ENCODE data around the gene FLYWCH1. TPM values are rescaled to one million over a fixed set of nuclear protein-coding genes. Genes with fewer than 3 reads are reported as not detected.

Gene FLYWCH1
- total and polyA plus RNA-seq, 2 donors (not counting 1 experiment from before 2014, with no cell fraction given): 12.0 to 58.5 TPM

- Histone ChIP-seq H3K4me3 (replicated peaks in 1 of 4; ENCODE audit: control extremely low read depth in 1 of 4, insufficient read depth in 1 of 4, low read depth in 3 of 4, low read length in 4 of 4) (no peak overlapping the region), H3K36me3 (ENCODE audit: control insufficient read depth, insufficient read depth, low read length) (peaks cover 8% of the 10 kb centered on the region)
These were observed 34.9 kb downstream of the FLYWCH1 start for GRCh38 chr16:2946649-2947048.

DNA sequence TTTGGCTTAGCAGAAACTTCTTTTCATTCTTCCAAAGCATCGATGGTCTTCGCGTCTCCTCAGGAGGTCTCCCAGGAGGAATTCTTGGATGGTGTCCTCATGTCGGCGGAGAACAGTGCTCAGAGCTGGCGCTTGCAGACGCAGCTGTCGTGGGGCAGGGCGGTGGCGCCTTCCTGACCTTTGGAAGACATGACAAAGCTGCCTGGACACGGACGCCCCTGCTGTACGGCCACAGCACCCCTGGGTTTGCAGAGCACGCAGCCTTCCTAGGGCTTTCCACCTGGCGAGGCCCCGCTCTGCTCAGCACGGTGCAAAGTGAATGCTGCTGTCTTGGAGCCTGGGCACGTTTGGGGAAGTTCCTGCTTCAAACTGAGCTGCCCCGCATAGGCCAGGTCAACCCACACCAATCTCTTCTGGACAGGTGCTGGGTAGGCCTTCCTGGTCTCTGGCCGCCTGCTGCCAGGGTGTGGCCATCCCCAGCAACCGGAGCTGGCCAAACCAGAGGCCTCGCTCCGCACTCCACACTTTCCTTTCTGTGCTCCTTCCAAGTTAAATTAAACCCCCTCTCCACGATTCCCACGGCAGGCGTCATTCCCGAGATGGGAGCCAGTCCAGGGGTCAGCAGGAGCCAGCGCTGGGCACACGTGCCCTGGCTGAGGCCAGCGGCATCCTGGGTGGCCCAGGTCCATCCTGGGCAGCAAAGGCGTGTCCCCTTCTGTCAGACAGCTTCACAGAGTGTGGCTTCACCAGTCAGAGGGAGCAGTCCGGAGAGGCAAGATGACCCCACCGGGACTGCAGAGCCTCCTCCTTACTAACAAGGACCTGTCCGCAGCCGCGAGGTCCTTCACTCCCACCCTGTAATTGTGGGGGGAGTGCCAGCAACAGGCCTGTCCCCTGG, 37.3 kb downstream of the FLYWCH1 start:
- H3K4me3 ChIP-seq (replicated peaks in 1 of 4; ENCODE audit: control extremely low read depth in 1 of 4, insufficient read depth in 1 of 4, low read depth in 3 of 4, low read length in 4 of 4): no peak overlapping the region
- no peaks in the 10 kb centered on the region for H4K20me1 ChIP-seq (ENCODE audit: control insufficient read depth, extremely low read depth, insufficient read depth, low read length)
- no peak overlapping the region for H2AFZ ChIP-seq (ENCODE audit: low read length)
- TF ChIP-seq CTCF (conservative IDR thresholded peaks at IDR 0.05 in 1 of 2, IDR thresholded peaks at IDR 0.05 in 1 of 2; ENCODE audit: low read depth in 1 of 2, low read length in 2 of 2) (no peak), EZH2 (IDR thresholded peaks at IDR 0.05; ENCODE audit: low read length, missing control alignments) (no peak)
- H3K4me2 ChIP-seq (ENCODE audit: extremely low read depth, insufficient read depth, low read length): no peak overlapping the region
- H3K9me3 ChIP-seq (ENCODE audit: control insufficient read depth, insufficient read depth, low read depth, low read length): no peaks in the 10 kb centered on the region
- no peak for DNase-seq (ENCODE audit: low read depth in 2 of 2)
- no peak overlapping the region for H3K27ac ChIP-seq (ENCODE audit: insufficient read depth, low read length)
- H3K27me3 ChIP-seq (ENCODE audit: control insufficient read depth, insufficient read depth, low read length): peaks cover 6% of the 10 kb centered on the region
- H3K36me3 ChIP-seq (ENCODE audit: control insufficient read depth, insufficient read depth, low read length): peaks cover 5% of the 10 kb centered on the region
- no peaks in the 10 kb centered on the region for H3K79me2 ChIP-seq (ENCODE audit: control insufficient read depth, insufficient read depth, low read length)
- no peaks in the 10 kb centered on the region for H3K4me1 ChIP-seq (ENCODE audit: control insufficient read depth, extremely low read depth, insufficient read depth, low read length)
- no peak overlapping the region for H3K9ac ChIP-seq (ENCODE audit: insufficient read depth, low read length)

More at GRCh38 chr16:2946649-2947048, 34.9 kb downstream of the FLYWCH1 start:
- Histone ChIP-seq H3K79me2 (ENCODE audit: control insufficient read depth, insufficient read depth, low read length) (no peaks in the 10 kb centered on the region), H3K9ac (ENCODE audit: insufficient read depth, low read length) (no peak overlapping the region), H3K27ac (ENCODE audit: insufficient read depth, low read length) (no peak overlapping the region), H2AFZ (ENCODE audit: low read length) (no peak overlapping the region), H3K4me2 (ENCODE audit: extremely low read depth, insufficient read depth, low read length) (no peak overlapping the region), H3K4me1 (ENCODE audit: control insufficient read depth, extremely low read depth, insufficient read depth, low read length) (no peaks in the 10 kb centered on the region), H3K9me3 (ENCODE audit: control insufficient read depth, insufficient read depth, low read depth, low read length) (no peaks in the 10 kb centered on the region), H3K27me3 (ENCODE audit: control insufficient read depth, insufficient read depth, low read length) (no peaks in the 10 kb centered on the region), H4K20me1 (ENCODE audit: control insufficient read depth, extremely low read depth, insufficient read depth, low read length) (no peaks in the 10 kb centered on the region)
- TF ChIP-seq EZH2 (IDR thresholded peaks at IDR 0.05; ENCODE audit: low read length, missing control alignments) (no peak), CTCF (conservative IDR thresholded peaks at IDR 0.05 in 1 of 2, IDR thresholded peaks at IDR 0.05 in 1 of 2; ENCODE audit: low read depth in 1 of 2, low read length in 2 of 2) (no peak)
- DNase-seq (ENCODE audit: low read depth in 2 of 2): no peak

- Histone ChIP-seq H3K36me3 (ENCODE audit: control insufficient read depth, insufficient read depth, low read length) (peaks cover 5% of the 10 kb centered on the region), H3K27ac (ENCODE audit: insufficient read depth, low read length) (no peak overlapping the region), H3K79me2 (ENCODE audit: control insufficient read depth, insufficient read depth, low read length) (no peaks in the 10 kb centered on the region), H3K9me3 (ENCODE audit: control insufficient read depth, insufficient read depth, low read depth, low read length) (no peaks in the 10 kb centered on the region), H3K4me2 (ENCODE audit: extremely low read depth, insufficient read depth, low read length) (no peak overlapping the region), H2AFZ (ENCODE audit: low read length) (no peak overlapping the region), H3K4me3 (replicated peaks in 1 of 4; ENCODE audit: control extremely low read depth in 1 of 4, insufficient read depth in 1 of 4, low read depth in 3 of 4, low read length in 4 of 4) (no peak overlapping the region), H3K9ac (ENCODE audit: insufficient read depth, low read length) (no peak overlapping the region), H3K4me1 (ENCODE audit: control insufficient read depth, extremely low read depth, insufficient read depth, low read length) (no peaks in the 10 kb centered on the region), H4K20me1 (ENCODE audit: control insufficient read depth, extremely low read depth, insufficient read depth, low read length) (no peaks in the 10 kb centered on the region), H3K27me3 (ENCODE audit: control insufficient read depth, insufficient read depth, low read length) (peaks cover 7% of the 10 kb centered on the region)
- DNase-seq (ENCODE audit: low read depth in 2 of 2): no peak
- TF ChIP-seq EZH2 (IDR thresholded peaks at IDR 0.05; ENCODE audit: low read length, missing control alignments) (no peak), CTCF (conservative IDR thresholded peaks at IDR 0.05 in 1 of 2, IDR thresholded peaks at IDR 0.05 in 1 of 2; ENCODE audit: low read depth in 1 of 2, low read length in 2 of 2) (no peak)
These were observed 38.1 kb downstream of the FLYWCH1 start for GRCh38 chr16:2949705-2950352.

Data from fibroblast of lung (primary cell).